ENCODE measurements around the gene EML5.

DNA sequence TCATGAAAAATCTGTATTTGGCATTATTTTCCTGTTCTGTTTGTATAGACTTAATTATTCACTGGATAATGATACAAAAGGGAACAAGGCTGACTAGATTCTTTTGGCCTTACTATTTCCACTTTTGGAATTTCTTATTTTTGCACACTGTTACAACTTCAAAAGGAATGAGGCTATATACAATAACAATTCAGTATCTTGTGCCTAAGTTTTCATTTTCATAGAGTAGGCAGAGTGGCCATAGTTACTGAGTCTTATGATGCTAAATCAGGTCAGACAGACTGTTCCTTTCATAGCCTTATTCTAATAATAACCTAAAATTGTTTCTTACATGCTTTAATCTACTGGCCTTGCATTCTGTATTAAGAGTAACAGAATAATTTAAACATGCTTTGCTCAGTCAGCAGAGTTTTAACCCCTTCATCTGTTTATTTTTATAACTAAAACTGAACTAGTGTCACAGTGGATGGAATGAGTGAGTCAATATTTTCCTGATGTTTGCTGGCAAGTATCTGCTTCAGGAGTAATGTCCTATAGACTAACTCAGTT lies 42.2 kb upstream of the EML5 start:
- TF ChIP-seq, protein P1, sequence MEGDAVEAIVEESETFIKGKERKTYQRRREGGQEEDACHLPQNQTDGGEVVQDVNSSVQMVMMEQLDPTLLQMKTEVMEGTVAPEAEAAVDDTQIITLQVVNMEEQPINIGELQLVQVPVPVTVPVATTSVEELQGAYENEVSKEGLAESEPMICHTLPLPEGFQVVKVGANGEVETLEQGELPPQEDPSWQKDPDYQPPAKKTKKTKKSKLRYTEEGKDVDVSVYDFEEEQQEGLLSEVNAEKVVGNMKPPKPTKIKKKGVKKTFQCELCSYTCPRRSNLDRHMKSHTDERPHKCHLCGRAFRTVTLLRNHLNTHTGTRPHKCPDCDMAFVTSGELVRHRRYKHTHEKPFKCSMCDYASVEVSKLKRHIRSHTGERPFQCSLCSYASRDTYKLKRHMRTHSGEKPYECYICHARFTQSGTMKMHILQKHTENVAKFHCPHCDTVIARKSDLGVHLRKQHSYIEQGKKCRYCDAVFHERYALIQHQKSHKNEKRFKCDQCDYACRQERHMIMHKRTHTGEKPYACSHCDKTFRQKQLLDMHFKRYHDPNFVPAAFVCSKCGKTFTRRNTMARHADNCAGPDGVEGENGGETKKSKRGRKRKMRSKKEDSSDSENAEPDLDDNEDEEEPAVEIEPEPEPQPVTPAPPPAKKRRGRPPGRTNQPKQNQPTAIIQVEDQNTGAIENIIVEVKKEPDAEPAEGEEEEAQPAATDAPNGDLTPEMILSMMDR (CRISPR knock-in tag; IDR thresholded peaks at IDR 0.05), result no peak
- TF ChIP-seq, protein P2, sequence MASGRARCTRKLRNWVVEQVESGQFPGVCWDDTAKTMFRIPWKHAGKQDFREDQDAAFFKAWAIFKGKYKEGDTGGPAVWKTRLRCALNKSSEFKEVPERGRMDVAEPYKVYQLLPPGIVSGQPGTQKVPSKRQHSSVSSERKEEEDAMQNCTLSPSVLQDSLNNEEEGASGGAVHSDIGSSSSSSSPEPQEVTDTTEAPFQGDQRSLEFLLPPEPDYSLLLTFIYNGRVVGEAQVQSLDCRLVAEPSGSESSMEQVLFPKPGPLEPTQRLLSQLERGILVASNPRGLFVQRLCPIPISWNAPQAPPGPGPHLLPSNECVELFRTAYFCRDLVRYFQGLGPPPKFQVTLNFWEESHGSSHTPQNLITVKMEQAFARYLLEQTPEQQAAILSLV (CRISPR knock-in tag; IDR thresholded peaks at IDR 0.05; ENCODE audit: borderline replicate concordance), result no peak
- TF ChIP-seq ZNF556 (CRISPR knock-in tag; IDR thresholded peaks at IDR 0.05; ENCODE audit: borderline replicate concordance) (no peak), SMC3 (IDR thresholded peaks at IDR 0.05; ENCODE audit: low read length) (no peak), JUN (CRISPR knock-in tag; IDR thresholded peaks at IDR 0.05) (no peak)
